SK-N-SH treated with all-trans-retinoic acid at 6 μM for 48 hours (cell line): ENCODE data around the gene LIN28B.

Experiments
- ATAC-seq: fragments of 200-7000 bp; cut with Tn5 transposase; 3 replicates; pipeline ENCODE4 v1.9.1; 2020; ENCODE audit warnings: mild to moderate bottlenecking, moderate library complexity
- ARNTL ChIP-seq: fragments of 450-650 bp; formaldehyde crosslinking; IDR thresholded peaks from 2 replicates; pipeline ENCODE4 v1.5.0; 2020; ENCODE audit warnings: low read depth, mild to moderate bottlenecking, moderate library complexity, borderline replicate concordance
- BACH2 ChIP-seq: fragments of 250-450 bp; sonication (Bioruptor Pico); IDR thresholded peaks from 2 replicates; pipeline ENCODE4 v1.9.0; 2021; ENCODE audit warnings: mild to moderate bottlenecking, borderline replicate concordance
- CREB5 ChIP-seq: fragments of 250-450 bp; sonication (Bioruptor Pico); IDR thresholded peaks from 2 replicates; pipeline ENCODE4 v1.5.1; 2020; ENCODE audit warnings: low read depth, mild to moderate bottlenecking, moderate library complexity
- CSRNP3 ChIP-seq: fragments of 250-450 bp; sonication (Bioruptor Pico); IDR thresholded peaks from 2 replicates; pipeline ENCODE4 v1.5.1; 2021; ENCODE audit warnings: mild to moderate bottlenecking, moderate library complexity
- ESRRG ChIP-seq: fragments of 250-450 bp; sonication (Bioruptor Pico); IDR thresholded peaks from 2 replicates; pipeline ENCODE4 v1.6.1; 2021; ENCODE audit warnings: mild to moderate bottlenecking
- GLIS3 ChIP-seq: fragments of 250-450 bp; sonication (Bioruptor Pico); IDR thresholded peaks from 2 replicates; pipeline ENCODE4 v1.5.0; 2020; ENCODE audit warnings: mild to moderate bottlenecking, moderate library complexity
- ISL1 ChIP-seq: fragments of 250-450 bp; sonication (Bioruptor Pico); IDR thresholded peaks from 2 replicates; pipeline ENCODE4 v2.1.2; 2022; ENCODE audit warnings: mild to moderate bottlenecking, moderate library complexity
- OSR1 ChIP-seq: fragments of 250-450 bp; sonication (Bioruptor Pico); IDR thresholded peaks from 2 replicates; pipeline ENCODE4 v1.8.0; 2022; ENCODE audit warnings: moderate library complexity, mild to moderate bottlenecking, inconsistent platforms
- PATZ1 ChIP-seq: fragments of 250-450 bp; sonication (Bioruptor Pico); IDR thresholded peaks from 2 replicates; pipeline ENCODE4 v1.8.0; 2020; ENCODE audit warnings: mild to moderate bottlenecking, moderate library complexity, borderline replicate concordance
- POU6F1 ChIP-seq: fragments of 250-450 bp; sonication (Bioruptor Pico); IDR thresholded peaks from 2 replicates; pipeline ENCODE4 v1.8.0; 2021; ENCODE audit warnings: low read depth, mild to moderate bottlenecking, moderate library complexity, borderline replicate concordance
- PPARA ChIP-seq: fragments of 250-450 bp; sonication (Bioruptor Pico); IDR thresholded peaks from 2 replicates; pipeline ENCODE4 v1.5.0; 2020; ENCODE audit warnings: mild to moderate bottlenecking, borderline replicate concordance
- RARB ChIP-seq: fragments of 250-450 bp; sonication (Bioruptor Pico); IDR thresholded peaks from 2 replicates; pipeline ENCODE4 v1.8.0; 2021; ENCODE audit warnings: mild to moderate bottlenecking, moderate library complexity
- SNAI2 ChIP-seq: fragments of 250-450 bp; sonication (Bioruptor Pico); IDR thresholded peaks from 2 replicates; pipeline ENCODE4 v1.5.0; 2020; ENCODE audit warnings: mild to moderate bottlenecking, moderate library complexity
- TCF4 ChIP-seq: fragments of 250-450 bp; sonication (Bioruptor Pico); IDR thresholded peaks from 2 replicates; pipeline ENCODE4 v1.8.0; 2021; ENCODE audit warnings: mild to moderate bottlenecking, moderate library complexity, borderline replicate concordance
- TOX ChIP-seq: fragments of 250-450 bp; sonication (Bioruptor Pico); IDR thresholded peaks from 2 replicates; pipeline ENCODE4 v1.8.0; 2021; ENCODE audit warnings: mild to moderate bottlenecking, moderate library complexity, borderline replicate concordance
- TSHZ2 ChIP-seq: fragments of 250-450 bp; sonication (Bioruptor Pico); IDR thresholded peaks from 2 replicates; pipeline ENCODE4 v1.5.0; 2020; ENCODE audit warnings: mild to moderate bottlenecking, moderate library complexity
- ZC3H10 ChIP-seq: fragments of 250-450 bp; sonication (Bioruptor Pico); IDR thresholded peaks from 2 replicates; pipeline ENCODE4 v1.5.1; 2021; ENCODE audit warnings: mild to moderate bottlenecking, moderate library complexity
- ZFP3 ChIP-seq: fragments of 250-450 bp; sonication (Bioruptor Pico); IDR thresholded peaks from 2 replicates; pipeline ENCODE4 v1.5.0; 2020; ENCODE audit warnings: mild to moderate bottlenecking, moderate library complexity
- ZFP30 ChIP-seq: fragments of 450-650 bp; formaldehyde crosslinking; IDR thresholded peaks from 2 replicates; pipeline ENCODE4 v1.5.0; 2022; ENCODE audit warnings: mild to moderate bottlenecking, moderate library complexity
- ZNF565 ChIP-seq: fragments of 450-650 bp; formaldehyde crosslinking; conservative IDR thresholded peaks from 2 replicates; pipeline ENCODE4 v1.5.0; 2020; ENCODE audit warnings: low read depth, mild to moderate bottlenecking, moderate library complexity
- ZNF70 ChIP-seq: fragments of 450-650 bp; formaldehyde crosslinking; IDR thresholded peaks from 2 replicates; pipeline ENCODE4 v1.5.0; 2020; ENCODE audit warnings: mild to moderate bottlenecking, moderate library complexity
- ZNF8 ChIP-seq: fragments of 450-650 bp; formaldehyde crosslinking; IDR thresholded peaks from 2 replicates; pipeline ENCODE4 v1.5.0; 2020; ENCODE audit warnings: mild to moderate bottlenecking, moderate library complexity

Gene LIN28B

GRCh38 chr6:104973404-104973803, 16.5 kb downstream of the LIN28B start:
- TF ChIP-seq ARNTL (CRISPR knock-in tag): no peak
- TF ChIP-seq SNAI2 (CRISPR knock-in tag): no peak
- no peak for TF ChIP-seq ISL1
- TF ChIP-seq ZNF565 (CRISPR knock-in tag): no peak
- no peak for TF ChIP-seq BACH2 (CRISPR knock-in tag)
- no peak for TF ChIP-seq CSRNP3 (CRISPR knock-in tag)
- TF ChIP-seq CREB5 (CRISPR knock-in tag): no peak
- TF ChIP-seq PATZ1: no peak
- no peak for TF ChIP-seq ZC3H10 (CRISPR knock-in tag)
- TF ChIP-seq GLIS3 (CRISPR knock-in tag): no peak
- no peak for TF ChIP-seq TOX (CRISPR knock-in tag)
- no peak for TF ChIP-seq POU6F1 (CRISPR knock-in tag)
- TF ChIP-seq TSHZ2 (CRISPR knock-in tag): no peak
- TF ChIP-seq OSR1 (CRISPR knock-in tag): no peak
- TF ChIP-seq ZNF8 (CRISPR knock-in tag): no peak
- TF ChIP-seq ZFP3 (CRISPR knock-in tag): no peak
- TF ChIP-seq ZNF70 (CRISPR knock-in tag): no peak
- no peak for TF ChIP-seq ESRRG (CRISPR knock-in tag)
- ATAC-seq: no peak

GRCh38 chr6:104983296-104983695, 26.4 kb downstream of the LIN28B start:
- no peak for TF ChIP-seq CSRNP3 (CRISPR knock-in tag)
- no peak for TF ChIP-seq TOX (CRISPR knock-in tag)
- no peak for TF ChIP-seq PPARA (CRISPR knock-in tag)
- no peak for TF ChIP-seq BACH2 (CRISPR knock-in tag)
- TF ChIP-seq CREB5 (CRISPR knock-in tag): no peak
- TF ChIP-seq ZNF565 (CRISPR knock-in tag): no peak
- TF ChIP-seq ZFP30 (CRISPR knock-in tag): no peak
- TF ChIP-seq RARB (CRISPR knock-in tag): no peak
- no peak for TF ChIP-seq ZFP3 (CRISPR knock-in tag)
- TF ChIP-seq POU6F1 (CRISPR knock-in tag): no peak
- TF ChIP-seq TCF4 (CRISPR knock-in tag): no peak
- TF ChIP-seq ISL1: no peak
- no peak for TF ChIP-seq ESRRG (CRISPR knock-in tag)
- TF ChIP-seq TSHZ2 (CRISPR knock-in tag): no peak
- TF ChIP-seq OSR1 (CRISPR knock-in tag): no peak
- no peak for ATAC-seq
